ENCODE data around the gene SLC25A34.

GRCh38 chr1:15726508-15726907, 9.6 kb upstream of the SLC25A34 start:
- TF ChIP-seq CTCF (CRISPR knock-in tag; IDR thresholded peaks at IDR 0.05), result no peak
- no peak for TF ChIP-seq CAMTA2 (CRISPR knock-in tag; IDR thresholded peaks at IDR 0.05; ENCODE audit: borderline replicate concordance)
